NCI-H2107 treated with DMSO at 0.1 percent for 48 hours (cell line): ENCODE results near the gene RAVER2.

ENCODE experiments used
- DNase-seq: peaks from one replicate; lab custom pipeline; 2025; ENCODE audit not compliant: unreplicated experiment; lab: John Stamatoyannopoulos, UW

Gene RAVER2

GRCh38 chr1:64844175-64844574 lies 99.3 kb downstream of the RAVER2 start:
- DNase-seq, result no peak

GRCh38 chr1:64844609-64845008 lies 99.7 kb downstream of the RAVER2 start:
- DNase-seq, result no peak

- DNase-seq, result no peak
Measured at GRCh38 chr1:64845831-64846425, 101.1 kb downstream of the RAVER2 start.

GRCh38 chr1:64846573-64847430 lies 101.9 kb downstream of the RAVER2 start:
- no peak for DNase-seq

- no peak for DNase-seq
Measured at GRCh38 chr1:64847666-64848065, 102.8 kb downstream of the RAVER2 start.

GRCh38 chr1:64848136-64848535 lies 103.3 kb downstream of the RAVER2 start:
- no peak for DNase-seq

GRCh38 chr1:64848803-64849202 lies 103.9 kb downstream of the RAVER2 start:
- DNase-seq, result no peak

- no peak for DNase-seq
Measured at GRCh38 chr1:64849942-64850341, 105.1 kb downstream of the RAVER2 start.

- no peak for DNase-seq
Measured at GRCh38 chr1:64850846-64851245, 106.0 kb downstream of the RAVER2 start.

- DNase-seq, result no peak
Measured at GRCh38 chr1:64851664-64852063, 106.8 kb downstream of the RAVER2 start.

GRCh38 chr1:64854674-64855073 lies 109.8 kb downstream of the RAVER2 start:
- no peak for DNase-seq

GRCh38 chr1:64855557-64855956 lies 110.7 kb downstream of the RAVER2 start:
- DNase-seq, result no peak

- DNase-seq, result peak; percentile 74
Measured at GRCh38 chr1:64856553-64856952, 111.7 kb downstream of the RAVER2 start.

GRCh38 chr1:64857347-64857746 lies 112.5 kb downstream of the RAVER2 start:
- no peak for DNase-seq

- DNase-seq, result no peak
Measured at GRCh38 chr1:64861611-64862010, 116.7 kb downstream of the RAVER2 start.

GRCh38 chr1:64864018-64864940 lies 119.4 kb downstream of the RAVER2 start:
- DNase-seq, result no peak

- DNase-seq, result no peak
Measured at GRCh38 chr1:64865105-64865757, 120.4 kb downstream of the RAVER2 start.

- DNase-seq, result no peak
Measured at GRCh38 chr1:64866689-64867088, 121.8 kb downstream of the RAVER2 start.

- no peak for DNase-seq
Measured at GRCh38 chr1:64867266-64867665, 122.4 kb downstream of the RAVER2 start.

GRCh38 chr1:64871256-64871655 lies 126.4 kb downstream of the RAVER2 start:
- no peak for DNase-seq

GRCh38 chr1:64872067-64872466 lies 127.2 kb downstream of the RAVER2 start:
- DNase-seq, result no peak
